GM12892 (cell line): ENCODE measurements around the gene LRRC74A.

Experiments
- POLR2A ChIP-seq: IDR thresholded peaks from 2 replicates; pipeline ENCODE4 v1.6.1; 2011; ENCODE audit warnings: low read depth, low read length, control low read depth
- POLR2AphosphoS5 ChIP-seq: IDR thresholded peaks from 2 replicates; pipeline ENCODE4 v1.6.1; 2011; ENCODE audit warnings: low read depth, low read length, control low read depth
- TAF1 ChIP-seq: IDR thresholded peaks from 2 replicates; pipeline ENCODE4 v1.6.1; 2011; ENCODE audit warnings: low read depth, mild to moderate bottlenecking, control low read depth, low read length, borderline replicate concordance

GRCh38 chr14:76894308-76894707 is 68.1 kb downstream of the LRRC74A start:
- no peak for TF ChIP-seq POLR2AphosphoS5
- no peak for TF ChIP-seq POLR2A
- TF ChIP-seq TAF1, result no peak
